KMS-11 (cell line): ENCODE data around the gene GOLGA3.
"Not testable (repeated sequence)": the region's sequence is repeated elsewhere in the genome, so short reads cannot be mapped to it uniquely, and the experiment has no call there.

Source experiments
- H2AFZ ChIP-seq: fragments of 200-600 bp; sonication (generic); 2 replicates; pipeline ENCODE4 v1.6.1; 2016; ENCODE audit warnings: antibody characterized with exemption, mixed run types, low read depth
- H3K27ac ChIP-seq: fragments of 200-600 bp; sonication (generic); 2 replicates; pipeline ENCODE4 v1.6.1; 2016; ENCODE audit warnings: mild to moderate bottlenecking, mixed run types
- H3K27me3 ChIP-seq: fragments of 200-600 bp; sonication (generic); 2 replicates; pipeline ENCODE4 v1.6.1; 2017; ENCODE audit warnings: mild to moderate bottlenecking, low read depth, mixed run types, moderate library complexity; ENCODE audit not compliant: insufficient read depth
- H3K36me3 ChIP-seq: fragments of 200-600 bp; sonication (generic); 2 replicates; pipeline ENCODE4 v1.6.1; 2017; ENCODE audit warnings: mild to moderate bottlenecking, mixed run types; ENCODE audit not compliant: insufficient read depth
- H3K4me1 ChIP-seq: fragments of 200-600 bp; sonication (generic); 2 replicates; pipeline ENCODE4 v1.6.1; 2016; ENCODE audit warnings: mild to moderate bottlenecking, low read depth, mixed run types; ENCODE audit not compliant: poor library complexity, severe bottlenecking
- H3K4me2 ChIP-seq: fragments of 200-600 bp; sonication (generic); 2 replicates; pipeline ENCODE4 v1.7.0; 2016; ENCODE audit warnings: mild to moderate bottlenecking, mixed run types
- H3K4me3 ChIP-seq: fragments of 200-600 bp; sonication (generic); IDR thresholded peaks from 2 replicates; pipeline ENCODE4 v1.6.1; 2017; ENCODE audit warnings: low read depth, low read length, mixed read lengths; ENCODE audit not compliant: insufficient read depth
- H3K79me2 ChIP-seq: fragments of 200-600 bp; sonication (generic); 2 replicates; pipeline ENCODE4 v1.6.1; 2016; ENCODE audit warnings: low read depth, mixed run types; ENCODE audit not compliant: insufficient read depth
- H3K9ac ChIP-seq: fragments of 200-600 bp; sonication (generic); 2 replicates; pipeline ENCODE4 v1.6.1; 2016; ENCODE audit warnings: mild to moderate bottlenecking, mixed run types
- H4K20me1 ChIP-seq: fragments of 200-600 bp; sonication (generic); 2 replicates; pipeline ENCODE4 v1.6.1; 2016; ENCODE audit warnings: mild to moderate bottlenecking, mixed run types; ENCODE audit not compliant: insufficient read depth
- CTCF ChIP-seq: fragments of 200-600 bp; sonication (generic); conservative IDR thresholded peaks from 2 replicates; pipeline ENCODE4 v1.6.1; 2017; ENCODE audit warnings: low read depth, mild to moderate bottlenecking, antibody characterized with exemption, low read length, moderate library complexity, mixed read lengths

Gene GOLGA3

GRCh38 chr12:132858718-132859266 is 30.1 kb upstream of the GOLGA3 start:
- H3K4me2 ChIP-seq = no peak overlapping the region
- H2AFZ ChIP-seq = no peak overlapping the region
- no peak for TF ChIP-seq CTCF

DNA sequence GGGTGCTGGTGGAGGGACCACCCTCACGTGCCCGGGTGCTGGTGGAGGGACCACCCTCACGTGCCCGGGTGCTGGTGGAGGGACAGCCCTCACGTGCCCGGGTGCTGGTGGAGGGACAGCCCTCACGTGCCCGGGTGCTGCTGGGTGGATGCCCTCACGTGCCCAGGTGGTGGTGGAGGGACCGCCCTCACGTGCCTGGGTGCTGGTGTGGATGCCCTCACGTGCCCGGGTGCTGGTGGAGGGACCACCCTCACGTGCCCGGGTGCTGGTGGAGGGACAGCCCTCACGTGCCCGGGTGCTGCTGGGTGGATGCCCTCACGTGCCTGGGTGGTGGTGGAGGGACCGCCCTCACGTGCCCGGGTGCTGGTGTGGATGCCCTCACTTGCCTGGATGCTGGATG is 28.4 kb upstream of the GOLGA3 start:
- not testable (repeated sequence) for H3K4me3 ChIP-seq, H2AFZ ChIP-seq, H3K27ac ChIP-seq, H3K36me3 ChIP-seq, H3K79me2 ChIP-seq, H3K4me2 ChIP-seq, H3K27me3 ChIP-seq, H3K4me1 ChIP-seq, H4K20me1 ChIP-seq, H3K9ac ChIP-seq

More at GRCh38 chr12:132858718-132859266, 30.1 kb upstream of the GOLGA3 start:
- Histone ChIP-seq H4K20me1 (no peaks in the 10 kb centered on the region), H3K27me3 (no peaks in the 10 kb centered on the region), H3K36me3 (no peaks in the 10 kb centered on the region), H3K27ac (no peak overlapping the region), H3K4me1 (no peaks in the 10 kb centered on the region), H3K79me2 (no peaks in the 10 kb centered on the region), H3K4me3 (no peak overlapping the region), H3K9ac (no peak overlapping the region)

- no peak for TF ChIP-seq CTCF
- no peaks in the 10 kb centered on the region for H3K79me2 ChIP-seq
- H3K27ac ChIP-seq = no peak overlapping the region
- no peaks in the 10 kb centered on the region for H3K4me1 ChIP-seq
- H4K20me1 ChIP-seq = no peaks in the 10 kb centered on the region
- H3K4me2 ChIP-seq = no peak overlapping the region
- no peaks in the 10 kb centered on the region for H3K27me3 ChIP-seq
- H2AFZ ChIP-seq = no peak overlapping the region
- H3K4me3 ChIP-seq = no peak overlapping the region
- H3K9ac ChIP-seq = no peak overlapping the region
- H3K36me3 ChIP-seq = no peaks in the 10 kb centered on the region
Observed at GRCh38 chr12:132856581-132856980, 27.9 kb upstream of the GOLGA3 start.

GRCh38 chr12:132855211-132855610 is 26.5 kb upstream of the GOLGA3 start:
- H3K4me2 ChIP-seq, H2AFZ ChIP-seq, H3K36me3 ChIP-seq: not testable (repeated sequence)

GRCh38 chr12:132853285-132854092 is 24.8 kb upstream of the GOLGA3 start:
- Histone ChIP-seq H4K20me1 (no peaks in the 10 kb centered on the region), H3K9ac (no peak overlapping the region), H3K27me3 (no peaks in the 10 kb centered on the region), H2AFZ (no peak overlapping the region), H3K4me2 (no peak overlapping the region), H3K4me3 (no peak overlapping the region), H3K27ac (no peak overlapping the region), H3K79me2 (no peaks in the 10 kb centered on the region), H3K4me1 (no peaks in the 10 kb centered on the region), H3K36me3 (no peaks in the 10 kb centered on the region)
- no peak for TF ChIP-seq CTCF

More at GRCh38 chr12:132855211-132855610, 26.5 kb upstream of the GOLGA3 start:
- H4K20me1 ChIP-seq, H3K9ac ChIP-seq, H3K27ac ChIP-seq, H3K79me2 ChIP-seq, H3K4me3 ChIP-seq, H3K27me3 ChIP-seq, H3K4me1 ChIP-seq: not testable (repeated sequence)
